ENCODE data around the gene RHBDL3.

- TF ChIP-seq, protein P1, sequence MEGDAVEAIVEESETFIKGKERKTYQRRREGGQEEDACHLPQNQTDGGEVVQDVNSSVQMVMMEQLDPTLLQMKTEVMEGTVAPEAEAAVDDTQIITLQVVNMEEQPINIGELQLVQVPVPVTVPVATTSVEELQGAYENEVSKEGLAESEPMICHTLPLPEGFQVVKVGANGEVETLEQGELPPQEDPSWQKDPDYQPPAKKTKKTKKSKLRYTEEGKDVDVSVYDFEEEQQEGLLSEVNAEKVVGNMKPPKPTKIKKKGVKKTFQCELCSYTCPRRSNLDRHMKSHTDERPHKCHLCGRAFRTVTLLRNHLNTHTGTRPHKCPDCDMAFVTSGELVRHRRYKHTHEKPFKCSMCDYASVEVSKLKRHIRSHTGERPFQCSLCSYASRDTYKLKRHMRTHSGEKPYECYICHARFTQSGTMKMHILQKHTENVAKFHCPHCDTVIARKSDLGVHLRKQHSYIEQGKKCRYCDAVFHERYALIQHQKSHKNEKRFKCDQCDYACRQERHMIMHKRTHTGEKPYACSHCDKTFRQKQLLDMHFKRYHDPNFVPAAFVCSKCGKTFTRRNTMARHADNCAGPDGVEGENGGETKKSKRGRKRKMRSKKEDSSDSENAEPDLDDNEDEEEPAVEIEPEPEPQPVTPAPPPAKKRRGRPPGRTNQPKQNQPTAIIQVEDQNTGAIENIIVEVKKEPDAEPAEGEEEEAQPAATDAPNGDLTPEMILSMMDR (IDR thresholded peaks at IDR 0.05 in 4 of 5, conservative IDR thresholded peaks at IDR 0.05 in 1 of 5), result no peak
- TF ChIP-seq POLR2A (IDR thresholded peaks at IDR 0.05), result no peak
These were observed 65.8 kb downstream of the RHBDL3 start for GRCh38 chr17:32331243-32332040.
